Upper lobe of left lung (tissue), 6 donors: ENCODE data around the gene GTF2IRD1. TPM values are rescaled to one million over a fixed set of nuclear protein-coding genes. Genes with fewer than 3 reads are reported as not detected.
"Not testable (repeated sequence)": the region's sequence is repeated elsewhere in the genome, so short reads cannot be mapped to it uniquely, and the experiment has no call there.

ENCODE experiments used
- ATAC-seq, 2 donors: fragments of 200-7000 bp; cut with Tn5 transposase; one replicate each; pipeline ENCODE4 v1.9.1; 2022; ENCODE audit warnings: mild to moderate bottlenecking in 2 of 2, moderate library complexity in 2 of 2; ENCODE audit not compliant: low FRiP score in 2 of 2
- DNase-seq, 2 donors: peaks; one replicate each; pipeline ENCODE4 v3.0.0-alpha.2; 2019 to 2020
- H3K27ac ChIP-seq, 4 donors: fragments of 200-600 bp; sonication (generic); one replicate each; pipeline ENCODE4 v1.5.1; 2016 to 2019
- H3K27me3 ChIP-seq, 4 donors: fragments of 200-600 bp; sonication (generic); one replicate each; pipeline ENCODE4 v1.5.1; 2017 to 2019
- H3K36me3 ChIP-seq, 4 donors: fragments of 200-600 bp; sonication (generic); one replicate each; pipeline ENCODE4 v1.5.1; 2016 to 2019
- H3K4me1 ChIP-seq, 4 donors: fragments of 200-600 bp; sonication (generic); one replicate each; pipeline ENCODE4 v1.5.1; 2018 to 2019
- H3K4me3 ChIP-seq, 4 donors: fragments of 200-600 bp; sonication (generic); one replicate each; pipeline ENCODE4 v1.5.1; 2017 to 2019; ENCODE audit warnings: mild to moderate bottlenecking in 2 of 4, moderate library complexity in 1 of 4
- H3K9me3 ChIP-seq, 4 donors: fragments of 200-600 bp; sonication (generic); one replicate each; pipeline ENCODE4 v1.5.1; 2018 to 2019
- CTCF ChIP-seq, 6 experiments: fragments of 450-650 bp in 4 of 6; fragments of 200-600 bp in 2 of 6; sonication (generic) in 2 of 6; IDR thresholded peaks; one replicate each; pipeline ENCODE4 v1.5.1; 2016 to 2019; ENCODE audit warnings: antibody characterized with exemption in 6 of 6
- EP300 ChIP-seq, 4 donors: sonication (generic); formaldehyde crosslinking; IDR thresholded peaks; one replicate each; pipeline ENCODE4 v1.5.1; 2017; ENCODE audit warnings: antibody characterized with exemption in 4 of 4, control low read depth in 2 of 4
- POLR2A ChIP-seq, 4 donors: fragments of 450-650 bp; IDR thresholded peaks; one replicate each; pipeline ENCODE4 v1.5.1; 2016 to 2017; ENCODE audit warnings: antibody characterized with exemption in 4 of 4, mild to moderate bottlenecking in 2 of 4
- POLR2AphosphoS5 ChIP-seq, 2 donors: sonication (generic); formaldehyde crosslinking; IDR thresholded peaks; one replicate each; pipeline ENCODE4 v1.5.1; 2017; ENCODE audit warnings: antibody characterized with exemption in 2 of 2
- WGBS, 2 donors: methylation state at CpG; one replicate each; pipeline ENCODE4 v1.1.5; 2017 to 2018; 5-methylcytosine and 5-hydroxymethylcytosine counted together
- total RNA-seq, 6 donors: library from RNA; depleted of rRNA in 4 of 6; stranded (reverse); fragments of >200 nt in 4 of 6; gene quantifications; one replicate each; pipeline versions ENCODE4 v1.1.0 to v1.2.1, GENCODE V29; 2016 to 2021
- donor health status: DM: no; HTN: no; CAD: no; lungs with moderate emphysema.
- donor health status: DM: no; HTN: yes; CAD: no; lungs with severe emphysema.

The GTF2IRD1 gene
- total RNA-seq, 6 donors from 2014 or later: 16.4 to 41.9 (median 28.1) TPM

- H3K4me3 ChIP-seq: no peak overlapping the region
- no peaks in the 10 kb centered on the region for H3K9me3 ChIP-seq
- TF ChIP-seq POLR2A (IDR thresholded peaks at IDR 0.05) (no peak), EP300 (IDR thresholded peaks at IDR 0.05) (no peak), CTCF (IDR thresholded peaks at IDR 0.05) (no peak), POLR2AphosphoS5 (IDR thresholded peaks at IDR 0.05) (no peak)
- WGBS, 2 donors: 91 to 92% methylated on average over 5 of the region's 5 CpGs
- no peaks in the 10 kb centered on the region for H3K4me1 ChIP-seq
- H3K36me3 ChIP-seq: peaks cover 0 to 43% (median 20%) of the 10 kb centered on the region in 4 donors
- no peak overlapping the region for H3K27ac ChIP-seq
- no peak for DNase-seq
- no peak for ATAC-seq
- no peaks in the 10 kb centered on the region for H3K27me3 ChIP-seq
Measured at GRCh38 chr7:74560086-74560719, 106.5 kb downstream of the GTF2IRD1 start.

- Histone ChIP-seq H3K27ac (no peak overlapping the region), H3K27me3 (no peaks in the 10 kb centered on the region), H3K4me1 (no peaks in the 10 kb centered on the region), H3K4me3 (no peak overlapping the region), H3K9me3 (no peaks in the 10 kb centered on the region), H3K36me3 (peaks cover 0 to 33% (median 15%) of the 10 kb centered on the region in 4 donors)
- TF ChIP-seq EP300 (IDR thresholded peaks at IDR 0.05) (no peak), CTCF (IDR thresholded peaks at IDR 0.05) (no peak), POLR2A (IDR thresholded peaks at IDR 0.05) (no peak), POLR2AphosphoS5 (IDR thresholded peaks at IDR 0.05) (no peak)
- ATAC-seq (no peak), DNase-seq (no peak)
- WGBS, 2 donors: 86 to 89% methylated on average over 11 to 12 of the region's 12 CpGs
Measured at GRCh38 chr7:74561898-74562613, 108.3 kb downstream of the GTF2IRD1 start.

GRCh38 chr7:74563639-74564038, 109.9 kb downstream of the GTF2IRD1 start:
- H3K36me3 ChIP-seq: peaks cover 0 to 21% (median 11%) of the 10 kb centered on the region in 4 donors
- not testable (repeated sequence) for H3K4me1 ChIP-seq, DNase-seq, H3K27me3 ChIP-seq, H3K4me3 ChIP-seq, ATAC-seq, H3K27ac ChIP-seq, H3K9me3 ChIP-seq
- 95% methylated on average over 6 of the region's 6 CpGs for WGBS, 2 donors

- Histone ChIP-seq H3K4me1 (no peaks in the 10 kb centered on the region), H3K9me3 (no peaks in the 10 kb centered on the region), H3K4me3 (no peak overlapping the region), H3K36me3 (peaks cover 0 to 6% (median 0%) of the 10 kb centered on the region in 4 donors), H3K27me3 (no peaks in the 10 kb centered on the region), H3K27ac (no peak overlapping the region)
- DNase-seq (no peak), ATAC-seq (no peak)
- WGBS, 2 donors: 81 to 91% methylated on average over 2 of the region's 2 CpGs
- TF ChIP-seq EP300 (IDR thresholded peaks at IDR 0.05): no peak
- TF ChIP-seq POLR2A (IDR thresholded peaks at IDR 0.05): no peak
- no peak for TF ChIP-seq CTCF (IDR thresholded peaks at IDR 0.05)
- TF ChIP-seq POLR2AphosphoS5 (IDR thresholded peaks at IDR 0.05): no peak
Measured at GRCh38 chr7:74567318-74567668, 113.6 kb downstream of the GTF2IRD1 start.

GRCh38 chr7:74568658-74569057, 115.0 kb downstream of the GTF2IRD1 start:
- Histone ChIP-seq H3K27ac (no peak overlapping the region), H3K9me3 (no peaks in the 10 kb centered on the region), H3K4me1 (no peaks in the 10 kb centered on the region), H3K4me3 (no peak overlapping the region), H3K27me3 (no peaks in the 10 kb centered on the region), H3K36me3 (peaks cover 0 to 6% (median 0%) of the 10 kb centered on the region in 4 donors)
- 69 to 78% methylated on average over 5 of the region's 5 CpGs for whole genome bisulfite sequencing, 2 donors
- ATAC-seq (no peak), DNase-seq (no peak)
- no peak for TF ChIP-seq CTCF (IDR thresholded peaks at IDR 0.05)
- TF ChIP-seq EP300 (IDR thresholded peaks at IDR 0.05): no peak
- no peak for TF ChIP-seq POLR2A (IDR thresholded peaks at IDR 0.05)
- TF ChIP-seq POLR2AphosphoS5 (IDR thresholded peaks at IDR 0.05): no peak
